Type B pancreatic cell (in vitro differentiated cells): ENCODE data around the gene AVPR1A. TPM values are rescaled to one million over a fixed set of nuclear protein-coding genes. Genes with fewer than 3 reads are reported as not detected.
"Not testable (repeated sequence)": the region's sequence is repeated elsewhere in the genome, so short reads cannot be mapped to it uniquely, and the experiment has no call there.

Source experiments
- DNase-seq: peaks from one replicate; pipeline ENCODE4 v3.0.0; 2021; ENCODE audit warnings: mixed read lengths; ENCODE audit not compliant: unreplicated experiment; ENCODE audit errors: extremely low spot score
- H3K27ac Mint-ChIP-seq: 2 replicates; pipeline ENCODE4 v1.8.0; 2021; ENCODE audit warnings: mild to moderate bottlenecking, mixed read lengths
- H3K27me3 Mint-ChIP-seq: 2 replicates; pipeline ENCODE4 v1.8.0; 2021; ENCODE audit warnings: mixed read lengths
- H3K36me3 Mint-ChIP-seq: 2 replicates; pipeline ENCODE4 v1.8.0; 2021; ENCODE audit warnings: mixed read lengths
- H3K4me1 Mint-ChIP-seq: one replicate; pipeline ENCODE4 v1.8.0; 2021; ENCODE audit warnings: mixed read lengths; ENCODE audit not compliant: unreplicated experiment
- H3K4me3 Mint-ChIP-seq: 2 replicates; pipeline ENCODE4 v1.8.0; 2021; ENCODE audit warnings: mild to moderate bottlenecking, mixed read lengths
- H3K9me3 Mint-ChIP-seq: 2 replicates; pipeline ENCODE4 v1.8.0; 2021; ENCODE audit warnings: mixed read lengths
- CTCF ChIP-seq: fragments of 200-600 bp; sonication (generic); conservative IDR thresholded peaks from 2 replicates; pipeline ENCODE4 v1.5.0; 2021; ENCODE audit warnings: antibody characterized with exemption, mild to moderate bottlenecking
- long read RNA-seq: library from polyadenylated mRNA; unstranded; transcript quantifications from one replicate; pipeline ENCODE4 v2.0.0, GENCODE V29; 2020
- total RNA-seq: library from RNA; stranded (reverse); gene quantifications from 2 replicates; pipeline ENCODE4 v1.2.1, GENCODE V29; 2021; ENCODE audit warnings: low replicate concordance

Gene AVPR1A
- 0.88 and 5.1 TPM in 2 replicates for total RNA-seq
- long read RNA-seq = 0 reads

GRCh38 chr12:63150713-63151622, at the start of gene AVPR1A:
Gene AVPR1A, minus strand, starts transcription at chr12:63151201. Its CDS starts 365 bp downstream, at chr12:63150836.
- Mint-ChIP-seq H3K9me3 (peaks cover 12% of the 10 kb centered on the region), H3K4me3 (peak within 1 kb of the TSS; percentile 88), H3K27ac (no peak within 1 kb of the TSS), H3K36me3 (no peaks in the 10 kb centered on the region), H3K27me3 (peaks cover 79% of the 10 kb centered on the region), H3K4me1 (peaks cover 21% of the 10 kb centered on the region)
- DNase-seq = peak; percentile 75
- no peak for TF ChIP-seq CTCF

GRCh38 chr12:63196168-63196567, 45.2 kb upstream of the AVPR1A start:
- no peak for DNase-seq
- TF ChIP-seq CTCF = no peak
- Mint-ChIP-seq H3K27me3 (peaks cover 5% of the 10 kb centered on the region), H3K4me3 (no peak overlapping the region), H3K27ac (no peak overlapping the region), H3K9me3 (no peaks in the 10 kb centered on the region), H3K36me3 (no peaks in the 10 kb centered on the region), H3K4me1 (no peaks in the 10 kb centered on the region)

GRCh38 chr12:63179224-63179623, 28.2 kb upstream of the AVPR1A start:
- TF ChIP-seq CTCF = no peak
- no peak overlapping the region for H3K27ac Mint-ChIP-seq
- no peaks in the 10 kb centered on the region for H3K4me1 Mint-ChIP-seq
- H3K4me3 Mint-ChIP-seq = no peak overlapping the region
- DNase-seq = no peak
- peaks cover 18% of the 10 kb centered on the region for H3K9me3 Mint-ChIP-seq
- no peaks in the 10 kb centered on the region for H3K27me3 Mint-ChIP-seq
- no peaks in the 10 kb centered on the region for H3K36me3 Mint-ChIP-seq

- H3K36me3 Mint-ChIP-seq = no peaks in the 10 kb centered on the region
- DNase-seq = no peak
- H3K27ac Mint-ChIP-seq = no peak overlapping the region
- no peaks in the 10 kb centered on the region for H3K9me3 Mint-ChIP-seq
- no peak for TF ChIP-seq CTCF
- H3K4me3 Mint-ChIP-seq = no peak overlapping the region
- peaks cover 13% of the 10 kb centered on the region for H3K27me3 Mint-ChIP-seq
- H3K4me1 Mint-ChIP-seq = no peaks in the 10 kb centered on the region
Observed at GRCh38 chr12:63170321-63170720, 19.3 kb upstream of the AVPR1A start.

- H3K27me3 Mint-ChIP-seq = peaks cover 27% of the 10 kb centered on the region
- not testable (repeated sequence) for DNase-seq, H3K4me1 Mint-ChIP-seq, H3K9me3 Mint-ChIP-seq, H3K36me3 Mint-ChIP-seq, H3K27ac Mint-ChIP-seq, H3K4me3 Mint-ChIP-seq
Observed at GRCh38 chr12:63167741-63168140, 16.7 kb upstream of the AVPR1A start.

- H3K27ac Mint-ChIP-seq = no peak overlapping the region
- no peaks in the 10 kb centered on the region for H3K9me3 Mint-ChIP-seq
- H3K4me3 Mint-ChIP-seq = no peak overlapping the region
- no peak for DNase-seq
- no peaks in the 10 kb centered on the region for H3K4me1 Mint-ChIP-seq
- H3K27me3 Mint-ChIP-seq = peaks cover 22% of the 10 kb centered on the region
- no peak for TF ChIP-seq CTCF
- H3K36me3 Mint-ChIP-seq = no peaks in the 10 kb centered on the region
Observed at GRCh38 chr12:63164911-63165310, 13.9 kb upstream of the AVPR1A start.
